ENCODE results near the gene ATRNL1.

The ATRNL1 gene

GRCh38 chr10:115909962-115910731 lies 817.0 kb downstream of the ATRNL1 start:
- Histone ChIP-seq H3K36me3 (ENCODE audit: control insufficient read depth, insufficient read depth, low read length) (no peaks in the 10 kb centered on the region), H3K27me3 (replicated peaks; ENCODE audit: control insufficient read depth, insufficient read depth, low read length) (no peaks in the 10 kb centered on the region), H3K4me3 (replicated peaks; ENCODE audit: low read depth, low read length) (no peak overlapping the region)
- TF ChIP-seq CTCF (IDR thresholded peaks at IDR 0.05; ENCODE audit: insufficient read depth, low read length, poor library complexity, severe bottlenecking): no peak
- no peak for DNase-seq (ENCODE audit: extremely low read depth, insufficient read length)

GRCh38 chr10:115914475-115914874 lies 821.3 kb downstream of the ATRNL1 start:
- Histone ChIP-seq H3K27me3 (replicated peaks; ENCODE audit: control insufficient read depth, insufficient read depth, low read length) (no peaks in the 10 kb centered on the region), H3K4me3 (replicated peaks; ENCODE audit: low read depth, low read length) (no peak overlapping the region), H3K36me3 (ENCODE audit: control insufficient read depth, insufficient read depth, low read length) (no peaks in the 10 kb centered on the region)
- TF ChIP-seq CTCF (IDR thresholded peaks at IDR 0.05; ENCODE audit: insufficient read depth, low read length, poor library complexity, severe bottlenecking): no peak
- DNase-seq (ENCODE audit: extremely low read depth, insufficient read length): no peak

DNA sequence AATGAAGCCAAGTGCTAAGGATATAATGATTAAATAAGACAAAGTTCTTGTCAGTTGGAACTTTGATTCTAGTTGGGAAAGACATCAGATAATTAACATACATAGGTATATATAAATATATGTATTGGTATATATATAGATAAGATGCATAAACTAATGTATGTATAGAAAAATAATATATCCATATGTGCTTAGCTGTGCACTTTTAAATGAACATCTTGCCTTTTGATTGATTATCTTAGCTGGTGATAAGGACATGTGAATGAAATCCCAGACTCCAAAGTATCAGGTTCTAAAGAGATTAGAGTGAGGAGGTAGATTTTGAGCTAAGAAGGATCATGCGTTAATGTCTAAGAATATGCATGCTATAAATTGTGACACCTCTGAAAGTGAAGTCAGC lies 822.3 kb downstream of the ATRNL1 start:
- H3K27me3 ChIP-seq (replicated peaks; ENCODE audit: control insufficient read depth, insufficient read depth, low read length): no peaks in the 10 kb centered on the region
- DNase-seq (ENCODE audit: extremely low read depth, insufficient read length): no peak
- H3K4me3 ChIP-seq (replicated peaks; ENCODE audit: low read depth, low read length): no peak overlapping the region
- TF ChIP-seq CTCF (IDR thresholded peaks at IDR 0.05; ENCODE audit: insufficient read depth, low read length, poor library complexity, severe bottlenecking): no peak
- H3K36me3 ChIP-seq (ENCODE audit: control insufficient read depth, insufficient read depth, low read length): no peaks in the 10 kb centered on the region

- DNase-seq (ENCODE audit: extremely low read depth, insufficient read length): no peak
These were observed 825.6 kb downstream of the ATRNL1 start for GRCh38 chr10:115918812-115919211.

GRCh38 chr10:115921795-115922194 lies 828.6 kb downstream of the ATRNL1 start:
- Histone ChIP-seq H3K36me3 (ENCODE audit: control insufficient read depth, insufficient read depth, low read length) (no peaks in the 10 kb centered on the region), H3K27me3 (replicated peaks; ENCODE audit: control insufficient read depth, insufficient read depth, low read length) (no peaks in the 10 kb centered on the region), H3K4me3 (replicated peaks; ENCODE audit: low read depth, low read length) (no peak overlapping the region)
- no peak for DNase-seq (ENCODE audit: extremely low read depth, insufficient read length)
- no peak for TF ChIP-seq CTCF (IDR thresholded peaks at IDR 0.05; ENCODE audit: insufficient read depth, low read length, poor library complexity, severe bottlenecking)

More at GRCh38 chr10:115918812-115919211, 825.6 kb downstream of the ATRNL1 start:
- Histone ChIP-seq H3K27me3 (replicated peaks; ENCODE audit: control insufficient read depth, insufficient read depth, low read length) (no peaks in the 10 kb centered on the region), H3K36me3 (ENCODE audit: control insufficient read depth, insufficient read depth, low read length) (no peaks in the 10 kb centered on the region), H3K4me3 (replicated peaks; ENCODE audit: low read depth, low read length) (no peak overlapping the region)
- TF ChIP-seq CTCF (IDR thresholded peaks at IDR 0.05; ENCODE audit: insufficient read depth, low read length, poor library complexity, severe bottlenecking): no peak
